Liver (tissue), 9 donors: ENCODE measurements around the gene RFNG. TPM values are rescaled to one million over a fixed set of nuclear protein-coding genes. Genes with fewer than 3 reads are reported as not detected.

Experiments used
- DNase-seq: peaks from one replicate; pipeline ENCODE4 v3.0.0-alpha.2; 2017; ENCODE audit warnings: low spot score
- H3K27ac ChIP-seq, 2 donors: one replicate each; pipeline ENCODE4 v1.7.0; 2013; ENCODE audit warnings: inconsistent platforms in 2 of 2, low read length in 2 of 2, control low read depth in 1 of 2, low read depth in 1 of 2, mild to moderate bottlenecking in 1 of 2
- H3K27me3 ChIP-seq, 4 donors: one replicate each; pipeline versions ENCODE4 v1.6.1 to v1.7.0; 2013; ENCODE audit warnings: low read length in 3 of 4, inconsistent platforms in 1 of 4, mild to moderate bottlenecking in 1 of 4, moderate library complexity in 1 of 4; ENCODE audit not compliant: control insufficient read depth in 4 of 4, insufficient read depth in 4 of 4
- H3K36me3 ChIP-seq, 4 donors: one replicate each; pipeline versions ENCODE4 v1.6.1 to v1.7.0; 2013; ENCODE audit warnings: low read length in 3 of 4, mild to moderate bottlenecking in 3 of 4, low read depth in 1 of 4, moderate library complexity in 1 of 4; ENCODE audit not compliant: control insufficient read depth in 4 of 4, insufficient read depth in 3 of 4
- H3K4me1 ChIP-seq, 4 donors: one replicate each; pipeline versions ENCODE4 v1.6.1 to v1.7.0; 2013; ENCODE audit warnings: low read length in 3 of 4, mild to moderate bottlenecking in 3 of 4, moderate library complexity in 1 of 4; ENCODE audit not compliant: control insufficient read depth in 4 of 4, insufficient read depth in 4 of 4
- H3K4me3 ChIP-seq, 3 donors: one replicate each; pipeline versions ENCODE4 v1.6.1 to v1.7.0; 2013; ENCODE audit warnings: low read length in 3 of 3, control low read depth in 1 of 3, low read depth in 1 of 3, mild to moderate bottlenecking in 1 of 3
- H3K9ac ChIP-seq, 2 donors: one replicate each; pipeline ENCODE4 v1.7.0; 2013; ENCODE audit warnings: low read length in 2 of 2, mild to moderate bottlenecking in 2 of 2, moderate library complexity in 2 of 2, control low read depth in 1 of 2, low read depth in 1 of 2
- H3K9me3 ChIP-seq, 4 donors: one replicate each; pipeline versions ENCODE4 v1.6.1 to v1.7.0; 2013; ENCODE audit warnings: low read length in 3 of 4; ENCODE audit not compliant: control insufficient read depth in 4 of 4
- ATF3 ChIP-seq: IDR thresholded peaks from 2 replicates; pipeline ENCODE4 v1.6.1; 2016; ENCODE audit warnings: antibody characterized with exemption
- CTCF ChIP-seq: fragments of 150-350 bp; IDR thresholded peaks from 2 replicates; pipeline ENCODE4 v1.5.1; 2017; ENCODE audit warnings: improper control_type of control experiment, low read depth, low read length; ENCODE audit not compliant: missing input control
- EGR1 ChIP-seq, 2 donors: IDR thresholded peaks; 2 replicates each; pipeline ENCODE4 v1.6.1; 2016 to 2018; ENCODE audit warnings: antibody characterized with exemption in 2 of 2, low read depth in 2 of 2
- FOXA1 ChIP-seq: IDR thresholded peaks from 2 replicates; pipeline ENCODE4 v1.6.1; 2016; ENCODE audit warnings: antibody characterized with exemption
- FOXA2 ChIP-seq: IDR thresholded peaks from 2 replicates; pipeline ENCODE4 v1.6.1; 2016; ENCODE audit warnings: antibody characterized with exemption
- GABPA ChIP-seq, 2 donors: IDR thresholded peaks in 1 of 2; conservative IDR thresholded peaks in 1 of 2; 2 replicates each; pipeline ENCODE4 v1.6.1; 2016; ENCODE audit warnings: antibody characterized with exemption in 2 of 2, mild to moderate bottlenecking in 1 of 2, moderate library complexity in 1 of 2
- HNF4A ChIP-seq, 2 donors: conservative IDR thresholded peaks; 2 replicates each; pipeline ENCODE4 v1.6.1; 2016; ENCODE audit warnings: antibody characterized with exemption in 2 of 2, mild to moderate bottlenecking in 2 of 2
- HNF4G ChIP-seq: IDR thresholded peaks from 2 replicates; pipeline ENCODE4 v1.6.1; 2016; ENCODE audit warnings: antibody characterized with exemption
- MAX ChIP-seq: IDR thresholded peaks from 2 replicates; pipeline ENCODE4 v1.6.1; 2016; ENCODE audit warnings: antibody characterized with exemption
- NR2F2 ChIP-seq: IDR thresholded peaks from 2 replicates; pipeline ENCODE4 v1.6.1; 2016; ENCODE audit warnings: antibody characterized with exemption
- RAD21 ChIP-seq, 2 donors: IDR thresholded peaks; 2 replicates each; pipeline ENCODE4 v1.6.1; 2016; ENCODE audit warnings: antibody characterized with exemption in 2 of 2, mild to moderate bottlenecking in 2 of 2
- REST ChIP-seq: IDR thresholded peaks from 2 replicates; pipeline ENCODE4 v1.6.1; 2016; ENCODE audit warnings: antibody characterized with exemption, mild to moderate bottlenecking
- RXRA ChIP-seq, 2 donors: IDR thresholded peaks; 2 replicates each; pipeline ENCODE4 v1.6.1; 2017 to 2018; ENCODE audit warnings: antibody characterized with exemption in 2 of 2, mild to moderate bottlenecking in 1 of 2
- SP1 ChIP-seq: IDR thresholded peaks from 2 replicates; pipeline ENCODE4 v1.6.1; 2018; ENCODE audit warnings: antibody characterized with exemption, mild to moderate bottlenecking
- TAF1 ChIP-seq: conservative IDR thresholded peaks from 2 replicates; pipeline ENCODE4 v1.6.1; 2016; ENCODE audit warnings: antibody characterized with exemption, mild to moderate bottlenecking
- YY1 ChIP-seq: IDR thresholded peaks from 2 replicates; pipeline ENCODE4 v1.6.1; 2016; ENCODE audit warnings: antibody characterized with exemption, mild to moderate bottlenecking
- ZBTB33 ChIP-seq: IDR thresholded peaks from 2 replicates; pipeline ENCODE4 v1.6.1; 2016; ENCODE audit warnings: antibody characterized with exemption
- WGBS: extraction: QIAGEN DNeasy Blood & Tissue Kit; methylation state at CpG from one replicate; pipeline ENCODE4 v1.1.7; 2013; 5-methylcytosine and 5-hydroxymethylcytosine counted together
- polyA plus RNA-seq, 2 donors: library from polyadenylated mRNA; stranded (reverse) in 1 of 2; unstranded in 1 of 2; fragments of 200-250 nt in 1 of 2; fragments of >200 nt in 1 of 2; fragmentation: Nextera tagmentation in 1 of 2; extraction: Ambion mirVana in 1 of 2; gene quantifications; one replicate each; pipeline versions ENCODE4 v1.2.1 to v1.2.3, GENCODE V29; 2013 to 2015
- total RNA-seq, 2 donors: library from RNA; depleted of rRNA; stranded (reverse); fragments of >200 nt; gene quantifications; one replicate each; pipeline ENCODE4 v1.2.3, GENCODE V29; 2014
- donor health status: healthy.
- donor health status: healthy.
- donor health status: healthy.
- donor health status: healthy.
- donor health status: healthy.

RFNG gene
- total and polyA plus RNA-seq, 4 donors: 15.0 to 36.0 (median 23.4) TPM

GRCh38 chr17:82005701-82006348, 45.8 kb downstream of the RFNG start:
- WGBS: 94% methylated on average over 30 of the region's 30 CpGs
- Histone ChIP-seq H3K9me3 (no peaks in the 10 kb centered on the region), H3K9ac (no peak overlapping the region), H3K36me3 (peaks cover 0 to 3% (median 1%) of the 10 kb centered on the region in 4 donors), H3K27ac (no peak overlapping the region), H3K27me3 (no peaks in the 10 kb centered on the region), H3K4me3 (no peak overlapping the region), H3K4me1 (peaks cover 0 to 6% (median 3%) of the 10 kb centered on the region in 4 donors)
- TF ChIP-seq ATF3 (no peak), RAD21 (IDR thresholded peaks at IDR 0.05) (no peak), SP1 (no peak), TAF1 (no peak), HNF4G (no peak), MAX (no peak), REST (no peak), EGR1 (IDR thresholded peaks at IDR 0.05; ENCODE audit: low read depth in 2 of 2) (no peak), FOXA2 (no peak), YY1 (no peak), FOXA1 (no peak), GABPA (IDR thresholded peaks at IDR 0.05 in 1 of 2, conservative IDR thresholded peaks at IDR 0.05 in 1 of 2) (no peak), RXRA (IDR thresholded peaks at IDR 0.05) (no peak), NR2F2 (no peak), CTCF (no peak), ZBTB33 (no peak), HNF4A (conservative IDR thresholded peaks at IDR 0.05) (no peak)
- DNase-seq: no peak
